ENCODE measurements around the gene ATG4D. TPM values are rescaled to one million over a fixed set of nuclear protein-coding genes. Genes with fewer than 3 reads are reported as not detected.
"Not testable (repeated sequence)": the region's sequence is repeated elsewhere in the genome, so short reads cannot be mapped to it uniquely, and the experiment has no call there.

The ATG4D gene
- total RNA-seq, 3 donors from 2014 or later = 13.1 to 18.0 (median 16.1) TPM

DNA sequence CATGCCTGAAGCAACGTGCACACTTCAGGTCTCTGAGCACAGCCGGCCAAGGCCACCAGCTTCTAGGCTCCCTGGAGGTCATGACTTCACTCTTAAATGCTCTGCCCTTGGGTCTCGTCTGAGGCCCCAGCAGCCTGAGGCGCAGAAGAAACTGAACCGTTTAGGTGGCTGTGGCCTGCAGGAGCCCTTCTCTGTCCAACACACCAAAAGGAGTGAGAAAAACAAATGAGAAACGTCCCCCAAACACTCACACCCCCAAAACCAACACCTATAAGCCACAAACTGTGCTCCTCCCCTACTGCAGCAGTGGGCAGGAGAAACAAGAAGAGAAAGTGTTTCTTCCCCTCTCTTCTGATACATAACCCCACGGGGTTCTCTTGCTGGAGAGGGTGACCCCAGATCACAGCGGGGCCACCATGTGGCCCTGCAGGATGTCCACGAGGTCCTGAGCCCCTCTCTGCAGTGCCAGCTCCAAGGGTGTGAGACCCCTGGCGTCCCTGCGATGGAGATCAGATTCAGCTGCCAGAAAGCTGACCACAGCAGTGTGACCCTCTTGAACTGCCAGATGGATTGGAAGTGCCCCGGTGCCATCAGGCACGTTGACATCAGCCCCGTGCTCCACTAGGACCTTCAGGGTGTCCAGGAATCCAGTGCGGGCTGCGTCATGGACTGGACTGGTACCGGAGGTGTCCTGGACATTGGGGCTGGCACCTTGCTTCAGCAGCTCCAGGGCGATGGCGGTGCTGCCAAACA lies 23.1 kb downstream of the ATG4D start:
- peak overlapping the region; percentile 80 to 89 for H3K27ac ChIP-seq
- H3K9me3 ChIP-seq = no peaks in the 10 kb centered on the region
- no peaks in the 10 kb centered on the region for H3K27me3 ChIP-seq
- peaks cover 0 to 12% of the 10 kb centered on the region in 2 donors for H3K4me1 ChIP-seq
- TF ChIP-seq POLR2AphosphoS5 (IDR thresholded peaks at IDR 0.05) (no peak), POLR2A (IDR thresholded peaks at IDR 0.05) (no peak)
- TF ChIP-seq, protein P1, sequence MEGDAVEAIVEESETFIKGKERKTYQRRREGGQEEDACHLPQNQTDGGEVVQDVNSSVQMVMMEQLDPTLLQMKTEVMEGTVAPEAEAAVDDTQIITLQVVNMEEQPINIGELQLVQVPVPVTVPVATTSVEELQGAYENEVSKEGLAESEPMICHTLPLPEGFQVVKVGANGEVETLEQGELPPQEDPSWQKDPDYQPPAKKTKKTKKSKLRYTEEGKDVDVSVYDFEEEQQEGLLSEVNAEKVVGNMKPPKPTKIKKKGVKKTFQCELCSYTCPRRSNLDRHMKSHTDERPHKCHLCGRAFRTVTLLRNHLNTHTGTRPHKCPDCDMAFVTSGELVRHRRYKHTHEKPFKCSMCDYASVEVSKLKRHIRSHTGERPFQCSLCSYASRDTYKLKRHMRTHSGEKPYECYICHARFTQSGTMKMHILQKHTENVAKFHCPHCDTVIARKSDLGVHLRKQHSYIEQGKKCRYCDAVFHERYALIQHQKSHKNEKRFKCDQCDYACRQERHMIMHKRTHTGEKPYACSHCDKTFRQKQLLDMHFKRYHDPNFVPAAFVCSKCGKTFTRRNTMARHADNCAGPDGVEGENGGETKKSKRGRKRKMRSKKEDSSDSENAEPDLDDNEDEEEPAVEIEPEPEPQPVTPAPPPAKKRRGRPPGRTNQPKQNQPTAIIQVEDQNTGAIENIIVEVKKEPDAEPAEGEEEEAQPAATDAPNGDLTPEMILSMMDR (IDR thresholded peaks at IDR 0.05) = no peak
- DNase-seq (ENCODE audit: low spot score in 2 of 2) = no peak
- no peaks in the 10 kb centered on the region for H3K36me3 ChIP-seq
- intact Hi-C loops (cut with DNase I; ENCODE audit: low total_unique reads) = loop anchor here (1.0 kb wide), 1 partner anchor 32 kb away; no protein-coding TSS in a partner anchor
- peak overlapping the region; percentile 87 to 91 (median 90) for H3K4me3 ChIP-seq

DNA sequence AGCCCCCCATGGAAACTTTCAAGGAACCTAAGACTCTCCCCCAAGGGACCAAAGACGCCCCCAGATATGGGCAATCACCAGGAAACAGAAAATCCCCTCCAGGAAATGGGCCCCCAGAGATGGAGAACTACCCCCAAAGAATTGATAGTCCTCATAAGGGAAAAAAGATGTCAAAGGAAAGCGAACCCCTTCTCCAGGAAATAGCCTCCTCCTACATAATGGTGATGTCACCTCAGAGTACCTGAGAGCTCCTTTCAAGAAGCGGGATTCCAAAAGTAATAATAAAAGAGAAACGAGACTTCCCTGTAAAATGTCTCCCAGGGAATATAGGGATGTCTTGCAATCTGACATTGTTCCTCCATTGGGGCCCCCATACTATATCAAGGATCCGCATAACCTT lies 24.0 kb downstream of the ATG4D start:
- Histone ChIP-seq H3K9me3 (no peaks in the 10 kb centered on the region), H3K36me3 (no peaks in the 10 kb centered on the region), H3K4me1 (peaks cover 0 to 12% of the 10 kb centered on the region in 2 donors), H3K4me3 (peak overlapping the region; percentile 78 to 98 (median 87)), H3K27me3 (no peaks in the 10 kb centered on the region), H3K27ac (peak overlapping the region in 1 of 2 donors; percentile 77)
- DNase-seq (ENCODE audit: low spot score in 2 of 2) = no peak
- intact Hi-C loops (cut with DNase I; ENCODE audit: low total_unique reads) = no loop called here
- TF ChIP-seq, protein P1 (IDR thresholded peaks at IDR 0.05) = no peak
- TF ChIP-seq POLR2A (IDR thresholded peaks at IDR 0.05) = no peak
- no peak for TF ChIP-seq POLR2AphosphoS5 (IDR thresholded peaks at IDR 0.05)

DNA sequence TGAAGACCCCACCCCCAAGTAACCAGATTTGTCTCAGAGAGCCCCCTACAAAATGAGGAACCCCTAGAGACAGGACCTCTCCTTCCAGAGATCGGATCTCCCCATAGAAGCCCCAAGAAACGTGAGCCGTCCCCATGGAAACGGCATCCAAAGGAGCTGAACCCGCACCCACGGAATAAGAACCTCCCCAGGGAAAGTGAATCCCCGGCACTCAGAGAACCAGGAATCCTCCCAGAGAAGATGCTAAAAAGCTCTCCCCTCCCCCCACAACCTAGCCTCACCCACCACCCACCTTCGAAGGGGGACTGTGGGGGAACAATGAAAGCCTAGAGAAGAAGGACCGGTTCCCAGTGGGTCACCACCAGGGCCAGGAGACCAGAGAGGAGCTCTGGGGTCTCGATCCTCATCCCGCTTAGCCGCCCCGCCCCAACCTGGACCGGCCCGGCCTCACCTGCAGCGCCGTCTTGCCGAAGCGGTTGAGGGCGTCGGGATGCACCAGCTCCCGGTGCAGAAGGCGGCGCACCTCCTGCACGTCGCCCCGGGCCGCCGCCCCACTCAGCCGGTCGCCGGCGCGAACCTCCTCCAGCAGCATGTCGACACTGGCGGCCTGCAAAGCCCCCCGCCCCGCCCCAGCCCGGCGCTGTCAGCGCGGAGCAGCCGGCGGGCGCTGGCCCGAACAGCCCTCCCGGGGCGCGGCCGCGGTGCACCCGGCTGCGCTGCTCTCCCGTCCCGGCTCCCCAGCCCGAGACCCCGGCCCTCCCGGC lies 24.5 kb downstream of the ATG4D start:
- intact Hi-C loops (cut with DNase I; ENCODE audit: low total_unique reads) = no loop called here

DNA sequence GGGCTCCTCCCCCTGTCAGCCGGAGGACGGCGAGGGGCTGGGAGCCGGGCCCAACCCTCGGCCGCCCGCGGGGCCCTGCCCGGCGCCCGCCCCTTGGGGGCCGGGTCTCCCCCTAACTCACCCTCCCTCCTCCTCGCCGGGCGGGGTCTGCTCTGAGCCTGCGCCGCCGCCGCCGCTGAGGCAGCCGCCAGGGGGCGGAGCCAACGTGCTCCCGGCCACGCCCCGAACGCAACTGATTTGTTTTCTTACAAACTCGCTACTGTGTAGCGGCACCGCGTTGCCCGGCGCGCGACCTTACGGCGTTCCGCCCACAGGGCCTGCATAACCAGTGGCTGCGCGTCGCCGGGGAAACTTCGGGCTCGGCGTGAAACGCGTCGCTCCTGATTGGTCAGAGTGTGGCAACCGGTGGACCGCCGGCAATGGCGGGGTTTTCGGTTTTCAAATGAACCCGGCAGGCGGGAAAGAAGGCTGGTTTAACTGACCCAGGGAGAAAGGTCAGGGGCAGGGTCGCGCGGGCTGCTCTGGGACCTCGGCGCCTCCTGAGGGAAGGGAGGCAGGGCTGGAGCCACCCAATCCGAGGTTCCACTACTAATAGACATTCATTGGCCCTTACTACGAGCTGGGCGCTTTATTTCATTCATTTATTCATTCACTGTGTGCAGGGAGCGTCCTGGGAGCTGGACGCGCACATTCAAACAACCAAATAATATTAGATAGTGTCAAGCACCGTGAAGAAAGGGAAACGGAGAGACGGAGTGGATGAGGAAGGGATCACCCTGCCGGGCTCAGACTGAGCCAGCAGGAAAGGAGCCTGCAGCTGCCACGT lies 25.3 kb downstream of the ATG4D start, which contains the start of gene CDKN2D:
TSS of gene CDKN2D (minus strand) at position 154 of the 826 bp plus-strand sequence. CDS start 326 bp downstream, outside the sequence.
- Histone ChIP-seq H3K4me1 (peaks cover 0 to 12% of the 10 kb centered on the region in 2 donors), H3K27me3 (no peaks in the 10 kb centered on the region), H3K27ac (peak within 1 kb of the TSS; percentile 77 to 88), H3K36me3 (no peaks in the 10 kb centered on the region), H3K9me3 (no peaks in the 10 kb centered on the region), H3K4me3 (peak within 1 kb of the TSS; percentile 78 to 98 (median 87))
- TF ChIP-seq, protein P1 (IDR thresholded peaks at IDR 0.05) = peak; percentile 36 to 76 (median 39)
- TF ChIP-seq POLR2AphosphoS5 (IDR thresholded peaks at IDR 0.05) (peak in 2 of 3 donors; percentile 77 to 88), POLR2A (IDR thresholded peaks at IDR 0.05) (no peak)
- peak; percentile 99 to 100 for DNase-seq (ENCODE audit: low spot score in 2 of 2)
- intact Hi-C loops (cut with DNase I; ENCODE audit: low total_unique reads) = no loop called here

More for the DNA sequence above, 24.5 kb downstream of the ATG4D start:
- Histone ChIP-seq H3K27me3 (no peaks in the 10 kb centered on the region), H3K4me3 (peak overlapping the region; percentile 78 to 98 (median 87)), H3K27ac (peak overlapping the region; percentile 77 to 88), H3K9me3 (no peaks in the 10 kb centered on the region), H3K36me3 (no peaks in the 10 kb centered on the region), H3K4me1 (peaks cover 0 to 12% of the 10 kb centered on the region in 2 donors)
- TF ChIP-seq, protein P1 (IDR thresholded peaks at IDR 0.05) = no peak
- TF ChIP-seq POLR2AphosphoS5 (IDR thresholded peaks at IDR 0.05) (no peak), POLR2A (IDR thresholded peaks at IDR 0.05) (no peak)
- DNase-seq (ENCODE audit: low spot score in 2 of 2) = peak; percentile 51 to 63

DNA sequence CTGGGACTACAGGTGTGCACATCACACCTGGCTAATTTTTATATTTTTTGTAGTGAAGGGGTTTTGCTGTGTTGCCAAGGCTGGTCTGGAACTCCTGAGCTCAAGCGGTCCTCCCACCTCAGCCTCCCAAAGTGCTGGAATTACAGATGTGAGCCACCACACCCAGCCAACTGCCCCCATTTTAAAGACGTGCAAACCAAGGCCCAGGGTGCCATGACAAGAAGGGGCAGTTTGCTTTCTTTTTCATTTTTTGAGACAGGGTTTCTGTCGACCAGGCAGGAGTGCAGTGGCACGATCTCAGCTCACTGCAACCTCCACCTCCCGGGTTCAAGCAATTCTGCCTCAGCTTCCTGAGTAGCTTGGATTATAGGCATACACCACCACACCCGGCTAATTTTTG lies 30.1 kb downstream of the ATG4D start:
- H3K27me3 ChIP-seq; H3K36me3 ChIP-seq; H3K4me3 ChIP-seq; H3K4me1 ChIP-seq; H3K9me3 ChIP-seq; DNase-seq (ENCODE audit: low spot score in 2 of 2); intact Hi-C loops (cut with DNase I; ENCODE audit: low total_unique reads); H3K27ac ChIP-seq: not testable (repeated sequence)
